Body of pancreas (tissue), 4 donors: ENCODE measurements around the gene MIB2. TPM values are rescaled to one million over a fixed set of nuclear protein-coding genes. Genes with fewer than 3 reads are reported as not detected.
"Not testable (repeated sequence)": the region's sequence is repeated elsewhere in the genome, so short reads cannot be mapped to it uniquely, and the experiment has no call there.

ENCODE experiments used
- ATAC-seq: fragments of 150-250 bp; one replicate; pipeline ENCODE4 v1.9.1; 2016
- DNase-seq, 4 donors: peaks; one replicate each; pipeline ENCODE4 v3.0.0-alpha.2; 2019
- H3K27ac ChIP-seq, 4 donors: fragments of 200-600 bp; sonication (generic); 1 replicate in 3 of 4; 2 replicates in 1 of 4; pipeline versions ENCODE4 v1.5.1 to v1.6.1; 2016 to 2019; ENCODE audit warnings: mild to moderate bottlenecking in 1 of 4, mixed read lengths in 1 of 4, moderate library complexity in 1 of 4
- H3K27me3 ChIP-seq, 2 donors: fragments of 200-600 bp; sonication (generic); one replicate each; pipeline ENCODE4 v1.6.0; 2016; ENCODE audit warnings: mild to moderate bottlenecking in 1 of 2
- H3K36me3 ChIP-seq, 2 donors: fragments of 200-600 bp; sonication (generic); replicated peaks in 1 of 2; 2 replicates each; pipeline ENCODE4 v1.5.1; 2016; ENCODE audit warnings: low read depth in 2 of 2; ENCODE audit not compliant: insufficient read depth in 1 of 2
- H3K4me1 ChIP-seq: fragments of 200-600 bp; sonication (generic); one replicate; pipeline ENCODE4 v1.6.0; 2016
- H3K4me3 ChIP-seq, 2 donors: fragments of 200-600 bp; sonication (generic); 1 replicate in 1 of 2; 2 replicates in 1 of 2; pipeline ENCODE4 v1.5.1; 2016 to 2019
- H3K9me3 ChIP-seq, 3 donors: fragments of 200-600 bp; sonication (generic); 1 replicate in 2 of 3; 2 replicates in 1 of 3; pipeline ENCODE4 v1.5.1; 2016
- POLR2A ChIP-seq, 3 donors: fragments of 450-650 bp; IDR thresholded peaks; one replicate each; pipeline ENCODE4 v1.6.1; 2016; ENCODE audit warnings: antibody characterized with exemption in 3 of 3, mild to moderate bottlenecking in 2 of 3
- WGBS, 2 donors: methylation state at CpG; one replicate each; pipeline ENCODE4 v1.1.5; 2017; 5-methylcytosine and 5-hydroxymethylcytosine counted together
- intact Hi-C: fragments of 100-400 bp; cut with DNase I; formaldehyde crosslinking; loops from one replicate; pipeline ENCODE4 v1.15.1; 2023
- total RNA-seq, 2 donors: library from RNA; depleted of rRNA; stranded (reverse); fragments of >200 nt; gene quantifications; one replicate each; pipeline ENCODE4 v1.1.0, GENCODE V29; 2016
- TF ChIP-seq, protein P1 (sequence below), 7 experiments: fragments of 450-650 bp in 4 of 7; fragments of 200-600 bp in 3 of 7; sonication (generic) in 3 of 7; IDR thresholded peaks; one replicate each; pipeline ENCODE4 v1.5.1; 2016 to 2019; ENCODE audit warnings: antibody characterized with exemption in 7 of 7

Gene MIB2
- total RNA-seq, 2 donors from 2014 or later, result 57.6 to 101 TPM

- TF ChIP-seq, protein P1, sequence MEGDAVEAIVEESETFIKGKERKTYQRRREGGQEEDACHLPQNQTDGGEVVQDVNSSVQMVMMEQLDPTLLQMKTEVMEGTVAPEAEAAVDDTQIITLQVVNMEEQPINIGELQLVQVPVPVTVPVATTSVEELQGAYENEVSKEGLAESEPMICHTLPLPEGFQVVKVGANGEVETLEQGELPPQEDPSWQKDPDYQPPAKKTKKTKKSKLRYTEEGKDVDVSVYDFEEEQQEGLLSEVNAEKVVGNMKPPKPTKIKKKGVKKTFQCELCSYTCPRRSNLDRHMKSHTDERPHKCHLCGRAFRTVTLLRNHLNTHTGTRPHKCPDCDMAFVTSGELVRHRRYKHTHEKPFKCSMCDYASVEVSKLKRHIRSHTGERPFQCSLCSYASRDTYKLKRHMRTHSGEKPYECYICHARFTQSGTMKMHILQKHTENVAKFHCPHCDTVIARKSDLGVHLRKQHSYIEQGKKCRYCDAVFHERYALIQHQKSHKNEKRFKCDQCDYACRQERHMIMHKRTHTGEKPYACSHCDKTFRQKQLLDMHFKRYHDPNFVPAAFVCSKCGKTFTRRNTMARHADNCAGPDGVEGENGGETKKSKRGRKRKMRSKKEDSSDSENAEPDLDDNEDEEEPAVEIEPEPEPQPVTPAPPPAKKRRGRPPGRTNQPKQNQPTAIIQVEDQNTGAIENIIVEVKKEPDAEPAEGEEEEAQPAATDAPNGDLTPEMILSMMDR (IDR thresholded peaks at IDR 0.05), result no peak
- TF ChIP-seq POLR2A (IDR thresholded peaks at IDR 0.05), result no peak
- DNase-seq (no peak), ATAC-seq (no peak)
- no peaks in the 10 kb centered on the region for H3K9me3 ChIP-seq
- 5% methylated on average over 20 of the region's 48 CpGs; no CpG with 5 or more reads in 1 of the 2 donors for WGBS, 2 donors
- H3K36me3 ChIP-seq, result peaks cover 0 to 2% of the 10 kb centered on the region in 2 donors
- intact Hi-C loops, result no loop called here
- H3K27me3 ChIP-seq, result peaks cover 0 to 7% of the 10 kb centered on the region in 2 donors
- peak within 1 kb of the TSS in 1 of 4 donors; percentile 40 for H3K27ac ChIP-seq
- H3K4me1 ChIP-seq, result peaks cover 7% of the 10 kb centered on the region
- no peak within 1 kb of the TSS for H3K4me3 ChIP-seq
These were observed 16.6 kb downstream of the MIB2 start, which contains the start of gene MMP23B for GRCh38 chr1:1631782-1632420. Gene MMP23B (plus strand): TSS chr1:1632173. CDS start chr1:1632219, 46 bp downstream.

- WGBS, 2 donors, result no CpG with 5 or more reads among the region's 35 CpGs
- H3K36me3 ChIP-seq, H3K27me3 ChIP-seq, DNase-seq, ATAC-seq, H3K4me3 ChIP-seq, H3K4me1 ChIP-seq, intact Hi-C loops, H3K27ac ChIP-seq, H3K9me3 ChIP-seq: not testable (repeated sequence)
These were observed 18.1 kb downstream of the MIB2 start for GRCh38 chr1:1633409-1633808.

DNA sequence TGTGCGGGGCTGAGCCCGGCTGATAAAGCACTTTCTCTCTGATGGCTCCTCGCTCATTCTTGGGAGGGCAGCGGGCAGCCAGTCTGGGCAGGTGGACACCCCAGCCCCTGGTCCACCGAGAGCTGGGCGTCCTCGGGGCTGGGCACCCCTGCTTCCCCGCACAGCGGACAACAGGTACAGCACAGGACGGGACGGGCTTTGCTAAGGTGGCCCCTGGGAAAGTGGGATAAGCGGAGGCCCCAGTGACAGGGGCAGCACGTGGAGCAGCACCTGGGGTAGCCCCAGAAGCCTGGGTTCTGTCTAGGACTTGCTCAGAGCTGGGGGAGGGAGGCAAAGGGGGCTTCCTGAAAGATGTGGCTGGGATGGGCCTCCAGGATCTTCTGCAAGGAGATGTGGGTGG is 19.3 kb downstream of the MIB2 start:
- H3K9me3 ChIP-seq, DNase-seq, H3K36me3 ChIP-seq, intact Hi-C loops, H3K27me3 ChIP-seq, H3K27ac ChIP-seq, ATAC-seq, H3K4me1 ChIP-seq, H3K4me3 ChIP-seq: not testable (repeated sequence)
- WGBS, 2 donors, result 74% methylated on average over 3 of the region's 13 CpGs; no CpG with 5 or more reads in 1 of the 2 donors

- WGBS, 2 donors, result 92 to 100% methylated on average over 2 to 34 of the region's 37 CpGs
- intact Hi-C loops, H3K36me3 ChIP-seq, H3K4me1 ChIP-seq, ATAC-seq, H3K27ac ChIP-seq, H3K27me3 ChIP-seq, H3K9me3 ChIP-seq, H3K4me3 ChIP-seq: not testable (repeated sequence)
- DNase-seq, result peak in 1 of 4 donors; percentile 6
These were observed 21.6 kb downstream of the MIB2 start for GRCh38 chr1:1636621-1637478.

- ATAC-seq, H3K4me1 ChIP-seq, intact Hi-C loops, H3K9me3 ChIP-seq, H3K27me3 ChIP-seq, H3K4me3 ChIP-seq, H3K36me3 ChIP-seq, H3K27ac ChIP-seq: not testable (repeated sequence)
- 95 to 100% methylated on average over 5 to 9 of the region's 14 CpGs for WGBS, 2 donors
- DNase-seq, result peak in 1 of 4 donors; percentile 1
These were observed 22.2 kb downstream of the MIB2 start for GRCh38 chr1:1637479-1637875.

DNA sequence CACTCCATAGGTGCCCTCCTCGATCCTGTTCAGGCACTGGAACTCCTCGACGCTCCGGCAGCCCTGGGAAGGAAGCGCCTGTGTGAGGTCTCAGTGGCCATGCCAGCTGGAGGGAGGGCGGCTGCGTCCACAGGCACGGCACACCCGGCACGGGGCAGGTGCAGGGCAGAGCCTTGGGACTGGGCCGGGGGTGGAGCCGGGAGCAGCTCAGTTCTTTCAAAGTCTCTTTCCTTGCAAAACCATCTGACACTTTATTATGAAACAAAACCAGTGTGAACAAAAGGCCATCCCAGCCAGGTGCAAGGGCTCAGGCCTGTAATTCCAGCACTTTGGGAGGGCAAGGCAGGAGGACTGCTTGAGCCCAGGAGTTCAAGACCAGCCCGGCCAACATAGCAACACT is 23.2 kb downstream of the MIB2 start:
- DNase-seq, H3K36me3 ChIP-seq, H3K27ac ChIP-seq, ATAC-seq, H3K9me3 ChIP-seq, intact Hi-C loops, H3K4me3 ChIP-seq, H3K27me3 ChIP-seq, H3K4me1 ChIP-seq: not testable (repeated sequence)
- WGBS, 2 donors, result 89 to 94% methylated on average over 6 to 12 of the region's 13 CpGs

DNA sequence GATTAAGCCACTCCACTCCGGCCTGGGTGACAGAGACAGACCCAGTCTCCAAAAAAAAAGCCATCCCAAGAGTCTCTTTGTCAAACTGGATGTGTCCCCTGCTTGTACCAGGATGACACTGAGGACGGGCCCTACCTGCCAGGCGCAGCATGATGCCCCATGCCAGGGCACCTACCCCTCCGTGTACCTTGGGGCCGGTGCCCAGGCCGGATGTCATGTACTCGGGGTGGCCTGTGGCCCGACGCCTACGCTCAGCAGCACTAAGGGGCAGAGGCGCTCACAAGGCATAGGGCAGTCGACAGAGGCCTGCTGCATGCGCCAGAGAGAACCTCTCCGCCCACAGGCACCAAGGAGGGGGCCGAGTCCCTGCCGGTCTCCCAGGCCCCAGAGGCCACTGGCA is 24.1 kb downstream of the MIB2 start:
- H3K9me3 ChIP-seq, H3K36me3 ChIP-seq, DNase-seq, intact Hi-C loops, ATAC-seq, H3K4me1 ChIP-seq, H3K4me3 ChIP-seq, H3K27ac ChIP-seq, H3K27me3 ChIP-seq: not testable (repeated sequence)
- WGBS, 2 donors, result 95% methylated on average over 13 of the region's 16 CpGs; no CpG with 5 or more reads in 1 of the 2 donors

- H3K27ac ChIP-seq, H3K4me3 ChIP-seq, H3K27me3 ChIP-seq, ATAC-seq, H3K4me1 ChIP-seq, DNase-seq, H3K9me3 ChIP-seq, intact Hi-C loops, H3K36me3 ChIP-seq: not testable (repeated sequence)
- 89 to 95% methylated on average over 6 to 10 of the region's 25 CpGs for WGBS, 2 donors
These were observed 24.8 kb downstream of the MIB2 start for GRCh38 chr1:1640081-1640480.

DNA sequence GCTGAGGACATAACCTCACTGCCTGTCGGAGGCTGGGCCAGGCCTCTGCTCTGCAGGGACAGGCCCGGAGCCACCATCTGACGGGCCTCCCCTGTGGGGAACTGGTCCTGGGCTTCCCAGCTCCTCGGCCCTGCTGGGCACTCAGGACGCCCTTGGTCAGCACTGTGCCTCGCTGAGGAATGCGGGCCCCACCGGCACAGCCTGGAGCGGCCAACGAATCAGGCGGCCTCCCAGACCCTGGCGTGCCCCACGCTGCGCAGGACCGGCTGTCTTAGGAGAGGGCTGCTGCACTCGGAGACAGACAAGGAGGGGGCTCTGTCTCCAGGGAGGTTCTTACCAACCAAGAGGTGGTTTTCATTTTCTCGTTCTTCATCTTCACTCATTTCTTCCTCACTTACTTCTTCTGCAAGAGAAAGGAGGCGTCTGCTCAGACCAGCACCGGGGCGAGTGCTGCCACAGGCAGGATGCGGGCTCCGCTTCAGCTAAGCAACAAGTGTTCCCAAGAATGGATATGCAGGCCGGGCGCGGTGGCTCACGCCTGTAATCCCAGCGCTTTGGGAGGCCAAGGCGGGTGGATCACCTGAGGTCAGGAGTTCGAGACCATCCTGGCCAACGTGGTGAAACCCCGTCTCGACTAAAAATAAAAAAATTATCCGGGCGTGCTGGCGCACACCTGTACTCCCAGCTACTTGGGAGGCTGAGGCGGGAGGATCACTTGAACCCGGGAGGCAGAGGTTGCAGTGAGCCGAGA is 25.6 kb downstream of the MIB2 start:
- WGBS, 2 donors, result 92 to 94% methylated on average over 15 to 21 of the region's 38 CpGs
- H3K27ac ChIP-seq, H3K9me3 ChIP-seq, DNase-seq, intact Hi-C loops, H3K27me3 ChIP-seq, H3K4me1 ChIP-seq, H3K36me3 ChIP-seq, ATAC-seq, H3K4me3 ChIP-seq: not testable (repeated sequence)

- WGBS, 2 donors, result 80 to 85% methylated on average over 4 to 5 of the region's 5 CpGs
- ATAC-seq, intact Hi-C loops, H3K4me1 ChIP-seq, H3K27ac ChIP-seq, H3K27me3 ChIP-seq, H3K4me3 ChIP-seq, H3K9me3 ChIP-seq, H3K36me3 ChIP-seq, DNase-seq: not testable (repeated sequence)
These were observed 31.0 kb downstream of the MIB2 start for GRCh38 chr1:1646326-1646725.
